HG03342 (cell line): ENCODE measurements around the gene FBLN7.
"Not testable (repeated sequence)": the region's sequence is repeated elsewhere in the genome, so short reads cannot be mapped to it uniquely, and the experiment has no call there.

ENCODE experiments used
- ATAC-seq: cut with Tn5 transposase; IDR thresholded peaks from one replicate; pipeline ENCODE4 v1.9.1; 2021; ENCODE audit warnings: mild to moderate bottlenecking, moderate library complexity; ENCODE audit not compliant: unreplicated experiment

The FBLN7 gene

DNA sequence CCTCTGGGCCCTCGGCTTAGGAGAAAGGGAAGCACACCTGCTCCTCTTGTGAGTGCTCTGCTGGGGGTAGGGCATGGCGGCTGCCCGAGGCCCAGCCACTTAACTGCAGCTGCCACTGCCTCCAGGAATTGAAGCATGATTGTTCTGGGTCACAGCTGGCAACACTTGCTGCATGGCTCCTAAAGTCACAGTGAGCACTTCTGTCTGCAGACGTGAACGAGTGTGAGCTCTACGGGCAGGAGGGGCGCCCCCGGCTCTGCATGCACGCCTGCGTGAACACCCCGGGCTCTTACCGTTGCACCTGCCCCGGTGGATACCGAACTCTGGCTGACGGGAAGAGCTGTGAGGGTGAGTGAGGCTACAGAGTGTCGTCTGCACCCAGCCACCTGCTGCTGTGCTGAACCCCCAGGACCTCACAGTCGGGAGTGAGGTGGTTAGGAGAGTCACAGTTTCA is 44.4 kb downstream of the FBLN7 start:
- ATAC-seq, result no peak

DNA sequence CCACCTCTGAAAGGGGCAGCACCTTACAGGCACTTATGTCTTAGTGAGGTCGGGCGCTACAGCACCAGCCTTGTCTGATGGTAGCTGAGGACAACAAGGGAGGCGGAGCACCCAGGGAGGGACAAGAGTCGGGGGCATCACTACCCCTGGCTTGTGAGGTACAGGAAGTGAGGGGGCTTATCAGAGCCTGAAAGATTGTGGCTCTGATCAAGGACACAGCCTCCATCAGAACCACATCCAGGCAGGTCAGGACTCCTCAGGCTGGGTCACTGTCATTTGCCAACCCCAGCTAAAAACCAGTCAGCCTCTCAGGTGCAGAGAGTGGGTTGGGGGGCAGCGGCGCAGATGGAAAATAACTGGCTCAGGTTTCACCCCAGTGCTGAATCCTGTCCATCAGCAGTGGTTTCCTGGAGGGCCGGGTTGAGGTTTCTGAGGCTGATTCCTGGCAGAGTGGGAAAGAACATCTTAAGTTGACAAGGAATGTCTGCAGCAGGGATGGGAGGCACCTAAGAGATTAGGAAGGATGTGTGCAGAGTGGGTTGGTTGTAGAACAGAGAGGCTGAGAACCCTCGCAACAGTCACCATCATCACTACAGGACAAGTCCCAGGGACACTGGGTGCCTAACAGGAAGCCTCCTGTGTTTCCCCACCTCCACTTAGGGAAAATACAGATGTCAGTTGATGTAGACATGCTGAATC is 45.3 kb downstream of the FBLN7 start:
- no peak for ATAC-seq

DNA sequence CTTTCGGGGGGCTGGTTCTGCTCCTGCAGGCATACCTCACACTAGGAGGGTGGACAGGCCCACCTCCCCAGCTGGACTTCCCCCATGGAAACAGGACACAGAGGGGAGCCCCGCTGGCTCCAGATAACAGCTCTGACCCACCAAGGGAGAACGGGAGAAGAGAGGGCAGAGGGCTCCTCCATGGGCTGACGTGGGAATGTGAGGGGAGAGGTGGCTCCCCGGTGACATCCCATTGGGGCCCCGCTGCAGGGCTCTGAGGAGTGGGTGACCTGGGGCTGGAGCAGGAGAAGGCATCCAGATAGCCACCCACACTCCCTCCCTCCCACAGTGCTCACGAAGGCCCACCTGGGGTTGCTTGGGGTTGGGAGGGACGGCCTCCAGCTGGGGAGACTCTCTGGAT is 45.9 kb downstream of the FBLN7 start:
- ATAC-seq, result no peak

DNA sequence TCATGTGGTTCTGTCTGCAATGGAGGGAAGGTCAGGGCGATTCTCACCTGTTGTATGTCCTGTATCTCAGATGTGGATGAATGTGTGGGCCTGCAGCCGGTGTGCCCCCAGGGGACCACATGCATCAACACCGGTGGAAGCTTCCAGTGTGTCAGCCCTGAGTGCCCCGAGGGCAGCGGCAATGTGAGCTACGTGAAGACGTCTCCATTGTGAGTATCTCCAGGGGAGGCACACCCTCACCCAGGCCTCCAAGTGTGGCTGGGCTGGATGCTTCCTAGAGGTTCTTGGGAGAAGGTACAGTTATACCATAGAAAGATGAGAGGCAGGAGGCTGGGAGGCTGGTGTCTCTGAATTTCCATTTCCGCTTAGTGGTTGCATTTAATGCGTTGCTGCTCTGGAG is 46.9 kb downstream of the FBLN7 start:
- no peak for ATAC-seq

DNA sequence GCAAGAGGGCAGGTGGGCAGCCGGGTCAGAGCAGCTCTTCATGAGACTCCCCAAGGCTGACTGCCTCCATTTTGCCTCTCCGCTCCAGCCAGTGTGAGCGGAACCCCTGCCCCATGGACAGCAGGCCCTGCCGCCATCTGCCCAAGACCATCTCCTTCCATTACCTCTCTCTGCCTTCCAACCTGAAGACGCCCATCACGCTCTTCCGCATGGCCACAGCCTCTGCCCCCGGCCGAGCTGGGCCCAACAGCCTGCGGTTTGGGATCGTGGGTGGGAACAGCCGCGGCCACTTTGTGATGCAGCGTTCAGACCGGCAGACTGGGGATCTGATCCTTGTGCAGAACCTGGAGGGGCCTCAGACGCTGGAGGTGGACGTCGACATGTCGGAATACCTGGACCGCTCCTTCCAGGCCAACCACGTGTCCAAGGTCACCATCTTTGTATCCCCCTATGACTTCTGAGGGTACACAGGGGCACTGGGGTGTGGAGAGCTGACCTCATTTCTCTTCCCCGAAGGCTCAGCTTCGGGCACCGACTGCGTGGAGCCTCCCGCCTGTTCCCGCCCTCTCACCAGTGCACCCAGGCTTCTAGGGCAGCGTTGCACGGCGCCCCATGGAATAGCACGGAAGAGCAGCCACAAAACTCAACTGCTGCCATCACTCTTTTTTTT is 49.0 kb downstream of the FBLN7 start:
- ATAC-seq, result no peak

DNA sequence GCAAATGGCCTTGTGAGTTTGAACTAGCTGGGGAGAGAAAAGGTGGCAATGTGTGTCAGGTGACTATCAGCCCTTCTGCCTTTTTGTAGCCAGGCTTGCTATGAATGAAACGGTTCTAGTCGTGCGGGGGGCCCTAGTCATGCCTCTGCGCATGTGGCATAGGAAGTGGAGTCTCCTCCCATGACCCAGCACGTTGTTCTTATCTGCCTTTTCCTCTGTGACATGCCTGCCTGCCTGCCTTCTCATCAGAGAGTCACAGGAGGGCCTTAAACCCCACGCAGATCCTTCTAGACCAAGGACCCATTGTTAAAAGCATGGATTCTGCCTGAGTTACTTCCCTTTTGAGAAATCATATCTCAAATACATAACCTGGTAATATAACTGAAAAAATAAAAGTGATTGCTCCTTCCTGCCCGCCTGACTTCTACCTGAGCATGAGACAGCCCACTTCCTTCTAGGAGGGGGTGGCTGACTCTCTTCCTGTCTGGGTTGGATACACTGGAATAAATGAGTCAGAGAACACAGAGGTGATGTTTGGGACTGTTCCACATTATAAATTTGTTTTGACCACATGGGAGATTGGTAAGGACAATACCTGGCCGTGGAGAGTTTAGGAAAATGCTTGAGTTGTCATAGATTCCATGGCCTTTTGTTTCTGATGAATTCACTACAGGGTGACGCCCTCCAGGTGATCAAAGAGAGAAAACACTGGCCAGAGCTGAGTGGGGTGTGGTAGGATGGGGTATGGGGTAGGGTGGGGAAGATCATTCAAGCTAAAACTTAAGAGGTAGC is 49.8 kb downstream of the FBLN7 start:
- no peak for ATAC-seq

DNA sequence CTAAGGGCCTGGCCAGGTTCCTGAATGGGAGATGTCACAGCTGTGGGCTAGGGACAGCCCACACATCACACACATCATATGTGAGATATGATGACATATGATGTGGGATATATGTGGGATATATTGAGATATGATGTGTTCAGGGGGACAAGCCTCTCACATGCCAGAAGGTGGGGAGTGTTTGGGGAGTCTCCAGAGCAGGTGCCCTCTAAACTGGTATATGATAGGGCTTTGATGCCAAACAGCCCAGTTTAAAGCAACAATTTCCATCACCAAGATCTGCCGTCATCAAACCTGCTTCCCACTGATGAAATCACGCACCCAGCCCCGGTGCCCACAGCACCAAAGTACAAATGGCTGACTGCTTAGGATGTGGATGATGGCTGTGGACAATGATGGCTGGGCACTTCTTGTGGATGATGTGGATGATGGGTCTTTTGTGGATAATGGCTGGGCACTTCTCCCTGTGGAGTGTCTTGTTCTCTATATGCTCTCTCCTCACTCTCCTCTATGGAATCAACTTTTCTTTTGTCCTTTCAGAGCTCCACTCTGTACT is 50.9 kb downstream of the FBLN7 start:
- no peak for ATAC-seq

DNA sequence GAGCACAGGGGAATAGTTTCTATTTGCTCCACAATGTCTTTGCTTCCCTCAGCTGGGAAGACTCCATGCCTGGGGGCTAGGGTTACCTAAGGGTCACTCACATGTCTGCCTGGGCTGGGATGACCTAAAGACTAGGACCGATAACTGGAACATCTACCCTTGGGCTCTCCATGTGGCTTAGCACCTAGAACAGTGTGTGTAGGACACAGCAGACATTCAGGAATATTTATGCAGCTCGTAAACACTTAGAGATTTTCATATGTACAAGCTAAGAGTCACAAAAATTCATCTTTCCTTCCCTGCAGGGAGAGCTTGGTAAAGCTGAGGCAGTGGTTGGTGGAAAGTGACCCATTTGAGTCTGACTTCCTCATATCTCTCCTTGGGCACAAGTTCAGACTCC is 55.8 kb downstream of the FBLN7 start:
- ATAC-seq, result no peak

DNA sequence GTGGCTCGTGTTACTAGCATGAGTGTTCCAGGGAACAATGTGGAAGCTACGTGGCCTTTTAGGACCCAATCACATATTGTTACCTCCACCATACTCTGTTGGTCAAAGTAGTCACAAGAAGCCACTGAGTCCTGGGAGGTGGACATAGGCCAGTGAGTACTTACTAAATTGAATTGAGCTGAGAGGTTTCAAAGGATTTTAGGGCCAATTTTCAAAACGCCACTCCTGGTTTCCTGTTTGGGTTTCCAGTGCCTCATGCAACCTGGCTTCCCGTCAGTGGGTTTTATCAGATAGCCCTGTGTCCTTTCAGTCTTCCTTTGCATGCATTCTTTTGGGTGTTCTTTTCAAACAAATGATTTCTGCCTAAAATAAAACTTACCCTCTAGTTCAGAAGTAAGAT is 56.3 kb downstream of the FBLN7 start:
- ATAC-seq, result no peak

DNA sequence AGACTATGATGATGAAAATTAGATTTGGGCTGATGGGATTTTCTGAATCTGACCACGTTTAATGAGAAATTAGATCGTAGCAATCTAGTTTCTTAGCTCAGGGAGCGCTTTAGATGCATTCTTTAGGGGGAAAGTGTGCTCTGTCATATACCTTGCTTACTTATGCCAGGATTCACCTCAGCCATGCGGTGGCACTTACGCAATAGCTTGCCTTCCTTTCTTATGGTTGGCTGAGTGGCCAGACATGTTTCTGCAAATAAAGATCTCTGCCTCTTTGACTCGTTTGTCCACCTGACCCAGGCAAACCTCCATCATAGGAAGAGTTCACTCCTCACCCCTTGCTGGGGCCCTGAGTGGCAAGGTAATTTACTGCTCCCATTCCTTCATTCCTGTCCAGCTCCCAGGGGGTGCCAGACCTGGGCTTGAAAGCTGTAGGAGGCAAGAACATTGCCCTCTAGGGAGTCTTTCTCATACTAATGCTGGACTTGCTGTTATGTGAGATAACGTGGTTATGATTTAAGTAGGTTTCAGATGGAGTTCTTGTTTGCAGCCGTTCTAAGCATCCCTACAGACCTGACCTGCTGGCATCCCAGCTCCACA is 57.1 kb downstream of the FBLN7 start:
- no peak for ATAC-seq

DNA sequence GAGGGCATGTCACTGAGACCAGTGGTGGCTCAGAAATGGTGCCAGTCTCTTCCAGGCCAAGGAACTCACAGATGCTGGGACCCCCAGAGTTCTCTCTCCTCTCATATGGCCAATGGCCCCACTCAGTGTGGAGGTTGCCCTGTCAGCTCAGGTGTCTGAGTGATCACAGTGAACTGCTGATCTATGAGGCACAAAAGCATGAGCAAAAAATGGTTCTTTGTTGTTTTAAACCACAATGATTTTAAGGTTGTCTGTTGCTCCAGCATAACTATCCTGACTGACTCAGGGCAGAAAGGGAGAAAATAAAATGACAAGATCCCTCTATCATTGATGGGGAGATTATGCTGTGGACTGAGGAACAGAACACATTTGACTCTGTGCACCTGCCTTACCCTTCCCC is 57.8 kb downstream of the FBLN7 start:
- ATAC-seq, result no peak

DNA sequence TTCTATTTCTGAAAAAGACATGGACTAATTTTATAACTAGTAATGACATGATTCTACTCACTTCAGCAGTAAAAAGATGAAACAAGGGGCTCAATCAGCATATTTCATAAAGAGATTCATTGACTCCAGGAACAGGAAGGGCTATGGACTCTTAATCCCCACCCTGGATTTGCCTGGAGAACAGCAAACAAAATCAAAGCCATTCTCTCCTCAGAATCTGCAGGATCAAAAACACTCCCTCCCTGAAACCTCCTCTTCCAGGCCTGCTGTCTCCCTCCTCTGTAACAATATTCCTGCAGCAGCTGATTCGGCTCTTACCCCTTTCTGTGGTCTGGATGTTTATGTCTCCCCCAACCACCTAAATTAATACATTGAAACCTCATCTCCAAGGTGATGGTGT is 59.7 kb downstream of the FBLN7 start:
- no peak for ATAC-seq

DNA sequence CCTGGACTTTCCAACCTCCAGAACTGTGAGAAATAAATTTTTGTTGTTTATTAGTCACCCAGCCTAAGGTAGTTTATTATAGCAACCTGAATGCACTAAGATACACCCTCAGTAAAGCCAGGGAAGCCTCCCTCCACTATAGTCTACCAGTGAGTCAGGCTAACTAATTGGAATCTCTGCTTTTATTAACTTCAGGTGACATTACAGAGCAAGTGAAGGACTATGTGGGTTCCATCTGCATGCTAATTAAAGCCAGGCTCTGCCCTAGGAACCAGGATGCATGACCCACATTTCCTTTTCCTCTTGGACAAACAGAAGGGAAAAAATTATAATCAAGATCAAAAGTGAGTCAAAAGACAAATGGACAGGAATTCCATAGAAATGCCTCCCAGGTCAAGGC is 60.6 kb downstream of the FBLN7 start:
- no peak for ATAC-seq

DNA sequence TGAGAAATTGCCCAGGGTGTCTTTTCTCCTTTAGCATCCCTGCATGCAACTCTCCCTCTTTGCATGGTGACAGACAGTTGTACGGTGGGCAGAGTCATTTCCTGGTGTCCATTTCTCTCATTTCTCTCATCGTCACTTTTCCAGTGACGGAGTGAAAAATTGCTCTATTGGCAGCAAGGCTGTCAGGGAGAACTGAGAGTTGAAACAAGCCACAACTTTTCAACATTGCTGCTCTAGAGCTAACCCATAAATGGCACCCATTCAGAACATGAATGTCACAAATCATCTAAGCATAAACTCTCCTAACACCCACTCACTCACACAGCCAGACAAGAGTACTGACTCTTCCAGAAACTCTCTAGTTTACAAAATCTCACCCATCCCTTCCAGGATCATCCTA is 61.0 kb downstream of the FBLN7 start:
- ATAC-seq, result no peak

DNA sequence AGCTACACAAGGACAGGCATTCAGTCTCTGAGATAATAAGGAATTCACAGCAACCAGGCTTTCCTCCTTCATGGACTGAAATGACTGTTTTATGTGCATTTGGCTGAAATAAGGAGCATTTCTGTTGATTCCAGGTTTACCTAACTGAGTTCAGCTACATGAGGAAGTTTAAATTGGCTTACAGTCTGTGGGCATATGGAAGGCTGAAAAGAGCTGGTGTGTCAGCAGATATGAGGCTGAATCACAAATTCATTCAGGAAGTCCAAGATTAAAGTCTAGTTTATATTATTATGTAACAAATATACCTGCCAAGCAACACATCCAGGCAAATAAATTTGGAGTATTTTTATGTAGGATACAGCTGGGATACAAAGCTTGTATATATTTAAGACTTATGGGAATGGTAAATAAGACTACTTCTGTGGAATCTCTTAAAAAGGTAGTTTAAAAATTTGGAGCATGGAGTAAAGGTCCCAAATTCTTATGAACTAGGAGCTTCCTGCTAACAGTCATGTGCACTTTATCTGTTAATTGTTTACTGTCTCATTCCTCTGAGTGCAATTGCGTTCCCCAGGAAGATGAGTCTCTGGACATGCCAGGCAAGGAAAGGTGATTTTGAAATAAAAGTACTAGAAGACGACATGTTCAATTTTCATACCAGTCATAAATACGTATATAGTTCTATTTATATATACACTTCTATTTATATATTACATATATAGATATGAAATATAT is 63.7 kb downstream of the FBLN7 start:
- ATAC-seq, result no peak

DNA sequence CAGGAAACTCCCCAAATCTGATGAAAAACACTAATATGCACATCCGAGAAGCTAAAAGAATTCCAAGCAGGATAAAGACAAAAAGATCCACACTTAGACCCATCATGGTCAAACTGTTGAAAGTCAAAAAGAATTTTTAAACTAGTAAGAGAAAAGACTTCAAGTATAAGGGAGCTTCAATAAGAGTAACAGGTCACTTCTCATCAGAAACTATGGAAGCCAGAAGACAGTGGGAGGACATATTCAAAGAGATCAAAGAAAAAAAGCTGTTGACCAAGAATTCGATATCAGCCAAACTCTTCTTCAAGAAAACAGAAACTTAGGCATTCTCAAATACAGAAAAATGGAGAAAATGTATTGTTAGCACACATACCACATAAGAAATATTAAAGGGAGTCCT is 66.2 kb downstream of the FBLN7 start:
- no peak for ATAC-seq

DNA sequence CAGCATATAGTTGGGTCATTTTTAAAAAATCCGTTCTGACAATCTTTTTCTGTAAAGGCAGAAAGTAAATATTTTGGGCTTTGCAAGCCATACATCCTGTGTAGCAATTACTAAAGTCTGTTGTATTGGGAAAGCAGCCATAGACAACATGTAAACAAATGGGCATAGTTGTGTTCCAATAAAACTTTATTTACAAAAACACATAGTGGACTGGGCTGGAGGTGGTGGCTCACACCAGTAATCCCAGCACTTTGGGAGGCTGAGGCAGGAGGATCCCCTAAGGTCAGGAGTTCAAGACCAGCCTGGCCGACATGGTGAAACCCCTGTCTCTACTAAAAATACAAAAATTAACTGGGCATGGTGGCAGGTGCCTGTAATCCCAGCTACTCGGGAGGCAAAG is 69.7 kb downstream of the FBLN7 start:
- ATAC-seq, result not testable (repeated sequence)

DNA sequence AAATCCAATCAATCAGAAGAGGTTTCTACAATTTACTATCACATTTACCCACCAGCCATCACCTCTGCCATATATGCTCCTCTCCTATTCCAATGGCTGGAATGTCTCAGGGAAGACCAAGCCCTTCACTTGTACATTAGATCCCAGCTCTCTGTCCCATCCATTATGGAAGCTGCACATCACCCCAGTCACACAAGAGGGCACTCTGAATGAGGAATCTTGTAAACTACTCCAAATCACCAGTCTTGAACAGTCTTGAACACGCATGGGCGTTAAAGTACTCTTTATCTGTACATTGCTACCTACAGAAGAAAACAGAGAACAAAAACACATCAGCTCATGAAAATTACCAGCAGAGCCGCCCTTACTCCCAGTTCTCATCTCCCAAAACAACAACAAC is 78.0 kb downstream of the FBLN7 start:
- no peak for ATAC-seq

DNA sequence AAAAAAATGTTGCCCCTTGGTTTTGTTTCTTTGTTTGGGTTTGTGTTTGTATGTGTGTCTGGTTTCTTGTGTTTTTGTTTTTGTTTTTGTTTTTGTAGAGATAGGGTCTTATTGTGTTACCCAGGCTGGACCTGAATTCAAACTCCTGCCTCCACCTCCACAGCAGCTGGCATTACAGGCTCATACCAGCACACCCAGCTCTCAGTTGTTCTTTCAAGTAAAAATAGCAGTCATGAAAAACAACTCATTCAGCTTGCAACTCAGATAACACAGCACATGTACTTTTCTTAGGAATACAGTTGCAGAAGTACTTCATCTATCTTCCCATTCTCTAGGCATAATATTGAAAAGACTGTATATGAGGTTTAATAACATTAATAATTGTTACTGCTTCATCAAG is 79.7 kb downstream of the FBLN7 start:
- no peak for ATAC-seq

DNA sequence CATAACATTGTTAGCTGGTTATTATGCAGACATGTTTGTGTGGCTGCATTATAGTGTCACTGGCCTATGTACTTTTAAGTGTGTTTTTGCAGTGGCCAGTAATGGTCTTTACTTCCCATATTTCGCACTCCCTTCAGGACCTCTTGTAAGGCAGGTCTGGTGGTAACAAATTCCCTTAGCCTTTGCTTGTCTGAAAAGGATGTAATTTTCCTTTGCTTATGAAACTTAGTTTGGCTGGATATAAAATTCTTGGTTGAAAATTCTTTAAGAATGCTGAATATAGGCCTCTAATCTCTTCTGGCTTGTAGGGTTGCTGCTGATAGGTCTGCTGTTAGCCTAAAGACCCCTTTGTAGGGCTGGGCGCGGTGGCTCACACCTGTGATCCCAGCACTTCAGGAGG is 82.0 kb downstream of the FBLN7 start:
- ATAC-seq, result no peak

DNA sequence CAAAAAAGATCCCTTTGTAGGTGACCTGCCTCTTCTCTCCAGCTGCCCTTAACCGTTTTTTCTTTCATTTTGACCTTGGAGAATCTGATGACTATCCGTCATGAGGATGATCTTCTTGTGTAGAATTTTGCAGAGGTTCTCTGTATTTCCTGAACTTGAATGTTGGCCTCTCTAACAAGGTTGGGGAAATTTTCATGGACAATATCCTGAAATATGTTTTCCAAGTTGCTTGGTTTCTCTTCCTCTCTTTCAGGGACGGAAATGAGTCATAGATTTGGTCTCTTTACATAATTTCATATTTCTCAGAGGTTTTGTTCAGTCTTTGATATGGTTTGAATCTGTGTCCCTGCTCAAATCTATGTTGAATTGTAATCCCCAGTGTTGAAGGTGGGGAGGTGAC is 82.6 kb downstream of the FBLN7 start:
- no peak for ATAC-seq
